Cardiac muscle cell (in vitro differentiated cells and primary cell): ENCODE measurements around the gene C1orf210. TPM values are rescaled to one million over a fixed set of nuclear protein-coding genes. Genes with fewer than 3 reads are reported as not detected.

ENCODE experiments used
- DNase-seq, 2 donors: peaks; one replicate each; pipeline versions ENCODE4 v3.0.0 to v3.0.0-alpha.2; 2010 to 2017; ENCODE audit warnings: low read depth in 1 of 2, low spot score in 1 of 2
- H3K27ac ChIP-seq: fragments of 200-600 bp; sonication (generic); 2 replicates; pipeline ENCODE4 v1.5.1; 2016
- H3K27me3 ChIP-seq: fragments of 200-600 bp; sonication (generic); 2 replicates; pipeline ENCODE4 v1.6.0; 2016; ENCODE audit warnings: control low read depth
- H3K36me3 ChIP-seq: fragments of 200-600 bp; sonication (generic); 2 replicates; pipeline ENCODE4 v1.5.1; 2016; ENCODE audit warnings: control low read depth
- H3K4me1 ChIP-seq: fragments of 200-600 bp; sonication (generic); 2 replicates; pipeline ENCODE4 v1.8.1; 2017; ENCODE audit warnings: low read depth, mild to moderate bottlenecking, mixed run types
- H3K4me3 ChIP-seq: fragments of 200-600 bp; sonication (generic); 2 replicates; pipeline ENCODE4 v1.5.1; 2016; ENCODE audit warnings: mild to moderate bottlenecking
- H3K9me3 ChIP-seq: fragments of 200-600 bp; sonication (generic); 2 replicates; pipeline ENCODE4 v1.5.1; 2017; ENCODE audit warnings: low read depth, mild to moderate bottlenecking, control low read depth
- polyA plus RNA-seq: library from polyadenylated mRNA; unstranded; fragments of >200 nt; fragmentation: Nextera tagmentation; extraction: Ambion mirVana; gene quantifications from 2 replicates; pipeline ENCODE4 v1.2.1, GENCODE V29; 2016
- total RNA-seq: library from RNA; depleted of rRNA; stranded (reverse); fragments of >200 nt; gene quantifications from 2 replicates; pipeline ENCODE4 v1.2.3, GENCODE V29; 2016
- TF ChIP-seq, protein P1 (sequence below): IDR thresholded peaks from 2 replicates; pipeline ENCODE4 v1.5.1; 2012; ENCODE audit warnings: low read depth, mild to moderate bottlenecking, low read length

C1orf210 gene
- total and polyA plus RNA-seq, 2 experiments from 2014 or later: 0.12 TPM; not detected in 1

DNA sequence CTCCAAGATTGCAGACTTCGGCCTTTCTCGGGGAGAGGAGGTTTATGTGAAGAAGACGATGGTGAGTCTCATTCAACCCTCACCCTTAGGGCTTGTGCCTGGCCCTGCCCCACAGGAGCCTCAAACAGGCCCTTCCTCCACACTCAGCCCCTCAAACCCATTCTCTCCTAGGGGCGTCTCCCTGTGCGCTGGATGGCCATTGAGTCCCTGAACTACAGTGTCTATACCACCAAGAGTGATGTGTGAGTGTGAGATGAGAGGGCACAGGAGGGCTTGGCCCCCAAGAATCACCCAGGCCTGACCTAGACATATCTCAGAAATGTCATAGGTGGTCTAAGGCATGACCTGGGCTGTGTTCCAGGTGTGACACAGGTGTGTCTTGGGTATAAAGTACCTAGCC lies 33.9 kb upstream of the C1orf210 start:
- no peaks in the 10 kb centered on the region for H3K27me3 ChIP-seq
- no peaks in the 10 kb centered on the region for H3K4me1 ChIP-seq
- no peak for DNase-seq
- H3K36me3 ChIP-seq: no peaks in the 10 kb centered on the region
- TF ChIP-seq, protein P1, sequence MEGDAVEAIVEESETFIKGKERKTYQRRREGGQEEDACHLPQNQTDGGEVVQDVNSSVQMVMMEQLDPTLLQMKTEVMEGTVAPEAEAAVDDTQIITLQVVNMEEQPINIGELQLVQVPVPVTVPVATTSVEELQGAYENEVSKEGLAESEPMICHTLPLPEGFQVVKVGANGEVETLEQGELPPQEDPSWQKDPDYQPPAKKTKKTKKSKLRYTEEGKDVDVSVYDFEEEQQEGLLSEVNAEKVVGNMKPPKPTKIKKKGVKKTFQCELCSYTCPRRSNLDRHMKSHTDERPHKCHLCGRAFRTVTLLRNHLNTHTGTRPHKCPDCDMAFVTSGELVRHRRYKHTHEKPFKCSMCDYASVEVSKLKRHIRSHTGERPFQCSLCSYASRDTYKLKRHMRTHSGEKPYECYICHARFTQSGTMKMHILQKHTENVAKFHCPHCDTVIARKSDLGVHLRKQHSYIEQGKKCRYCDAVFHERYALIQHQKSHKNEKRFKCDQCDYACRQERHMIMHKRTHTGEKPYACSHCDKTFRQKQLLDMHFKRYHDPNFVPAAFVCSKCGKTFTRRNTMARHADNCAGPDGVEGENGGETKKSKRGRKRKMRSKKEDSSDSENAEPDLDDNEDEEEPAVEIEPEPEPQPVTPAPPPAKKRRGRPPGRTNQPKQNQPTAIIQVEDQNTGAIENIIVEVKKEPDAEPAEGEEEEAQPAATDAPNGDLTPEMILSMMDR: no peak
- H3K4me3 ChIP-seq: no peak overlapping the region
- no peaks in the 10 kb centered on the region for H3K9me3 ChIP-seq
- H3K27ac ChIP-seq: no peak overlapping the region

DNA sequence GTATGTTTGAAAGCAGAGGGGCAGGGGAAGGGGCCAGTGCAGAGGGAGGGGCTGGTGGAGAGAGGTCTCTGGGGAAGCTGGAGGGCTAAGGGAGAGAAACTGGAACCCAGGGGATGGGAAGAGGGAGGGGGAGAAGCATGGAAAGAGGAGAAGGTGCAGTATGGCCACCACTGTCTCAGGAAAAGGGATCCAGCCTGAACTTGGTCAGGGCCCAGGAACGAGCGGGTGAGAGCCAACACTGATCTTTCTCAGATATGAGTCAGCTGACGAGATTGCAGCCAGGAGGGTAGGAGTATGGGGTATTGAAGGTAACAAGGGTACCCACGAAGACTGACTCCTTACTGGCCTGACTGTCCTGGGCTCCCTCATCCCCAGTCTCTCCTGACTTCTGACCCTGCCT lies 33.5 kb upstream of the C1orf210 start:
- TF ChIP-seq, protein P1: no peak
- DNase-seq: no peak
- Histone ChIP-seq H3K36me3 (no peaks in the 10 kb centered on the region), H3K27me3 (no peaks in the 10 kb centered on the region), H3K4me1 (no peaks in the 10 kb centered on the region), H3K27ac (no peak overlapping the region), H3K9me3 (no peaks in the 10 kb centered on the region), H3K4me3 (no peak overlapping the region)

GRCh38 chr1:43317817-43318471 lies 32.6 kb upstream of the C1orf210 start:
- no peak overlapping the region for H3K4me3 ChIP-seq
- TF ChIP-seq, protein P1: no peak
- H3K27ac ChIP-seq: no peak overlapping the region
- no peaks in the 10 kb centered on the region for H3K9me3 ChIP-seq
- no peak for DNase-seq
- no peaks in the 10 kb centered on the region for H3K4me1 ChIP-seq
- H3K36me3 ChIP-seq: no peaks in the 10 kb centered on the region
- no peaks in the 10 kb centered on the region for H3K27me3 ChIP-seq

- Histone ChIP-seq H3K9me3 (no peaks in the 10 kb centered on the region), H3K27me3 (no peaks in the 10 kb centered on the region), H3K4me1 (no peaks in the 10 kb centered on the region), H3K4me3 (no peak overlapping the region), H3K27ac (no peak overlapping the region), H3K36me3 (no peaks in the 10 kb centered on the region)
- TF ChIP-seq, protein P1: peak; percentile 18
- no peak for DNase-seq
Measured at GRCh38 chr1:43316738-43317520, 31.5 kb upstream of the C1orf210 start.

DNA sequence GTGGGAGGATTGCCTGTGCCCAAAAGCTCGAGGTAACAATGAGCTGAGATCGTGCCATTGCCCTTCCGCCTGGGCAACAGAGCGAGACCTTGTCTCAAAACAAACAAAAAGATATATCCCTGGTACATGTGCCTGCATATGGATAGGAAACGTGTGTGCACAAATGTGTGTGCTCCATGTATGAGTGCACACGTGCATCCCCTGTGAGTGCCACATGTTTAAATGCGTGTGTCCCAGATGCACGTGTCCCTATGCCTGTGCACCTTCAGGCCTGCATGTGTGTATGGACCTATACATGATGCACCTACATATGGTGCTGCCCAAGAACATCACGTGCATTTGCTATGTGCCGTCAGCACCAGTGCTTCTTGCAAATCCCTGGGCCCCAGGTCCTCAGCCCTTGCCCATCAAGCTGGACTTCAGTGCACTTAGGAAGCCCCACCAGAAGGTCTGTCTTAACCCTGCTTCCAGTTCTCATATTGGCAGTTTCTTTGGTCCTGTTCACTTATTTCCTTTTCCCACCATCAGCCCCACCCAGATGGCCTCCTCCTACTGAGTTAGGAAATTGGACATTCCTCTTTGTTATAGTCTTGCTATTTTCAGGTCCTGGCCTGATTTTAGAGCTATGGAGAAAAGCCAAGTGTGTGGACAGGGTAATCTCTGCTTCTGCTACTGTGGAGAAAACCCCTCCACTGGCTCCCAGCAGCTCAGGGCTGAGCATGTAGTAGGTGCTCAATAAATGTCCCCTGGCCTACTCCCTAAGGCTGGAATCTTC lies 30.8 kb upstream of the C1orf210 start:
- H3K36me3 ChIP-seq: no peaks in the 10 kb centered on the region
- no peaks in the 10 kb centered on the region for H3K4me1 ChIP-seq
- H3K9me3 ChIP-seq: no peaks in the 10 kb centered on the region
- TF ChIP-seq, protein P1: no peak
- H3K27ac ChIP-seq: no peak overlapping the region
- H3K27me3 ChIP-seq: no peaks in the 10 kb centered on the region
- peak in 1 of 2 donors; percentile 53 for DNase-seq
- no peak overlapping the region for H3K4me3 ChIP-seq
